T-helper 17 cell (primary cell): ENCODE results near the gene APOL3. TPM values are rescaled to one million over a fixed set of nuclear protein-coding genes. Genes with fewer than 3 reads are reported as not detected.
"Not testable (repeated sequence)": the region's sequence is repeated elsewhere in the genome, so short reads cannot be mapped to it uniquely, and the experiment has no call there.

ENCODE experiments used
- ATAC-seq: fragments of 150-1000 bp; cut with Tn5 transposase; 2 replicates; pipeline ENCODE4 v1.10.0; 2021; ENCODE audit warnings: mild to moderate bottlenecking, moderate library complexity
- DNase-seq, 3 donors: peaks; one replicate each; pipeline versions ENCODE4 v3.0.0 to v3.0.0-alpha.2; 2020 to 2021
- H3K9me3 ChIP-seq: one replicate; pipeline ENCODE4 v1.7.0; 2013; ENCODE audit warnings: low read length, mild to moderate bottlenecking; ENCODE audit not compliant: control insufficient read depth, poor library complexity, severe bottlenecking
- H3K27ac Mint-ChIP-seq: one replicate; pipeline ENCODE4 v1.8.0; 2022; ENCODE audit warnings: mild to moderate bottlenecking, moderate library complexity, mixed read lengths
- H3K27me3 Mint-ChIP-seq: one replicate; pipeline ENCODE4 v1.8.0; 2022; ENCODE audit warnings: mixed read lengths
- H3K36me3 Mint-ChIP-seq: one replicate; pipeline ENCODE4 v1.8.0; 2022; ENCODE audit warnings: low read depth, mixed read lengths
- H3K4me1 Mint-ChIP-seq: one replicate; pipeline ENCODE4 v1.8.0; 2022; ENCODE audit warnings: mild to moderate bottlenecking, mixed read lengths
- H3K4me3 Mint-ChIP-seq: one replicate; pipeline ENCODE4 v1.8.0; 2022; ENCODE audit warnings: mild to moderate bottlenecking, moderate library complexity, mixed read lengths
- total RNA-seq, 4 donors: library from RNA in 2 of 4; stranded (reverse) in 2 of 4; gene quantifications; one replicate each; pipeline ENCODE4 v1.2.3 and lab custom pipeline; 2022 to 2026

Gene APOL3
- total RNA-seq, 2 donors from 2014 or later = 229 to 265 TPM

GRCh38 chr22:36134182-36134581 lies 26.4 kb downstream of the APOL3 start:
- peaks cover 27% of the 10 kb centered on the region for H3K4me1 Mint-ChIP-seq
- peak overlapping the region; percentile 81 for H3K27ac Mint-ChIP-seq
- H3K9me3 ChIP-seq = no peaks in the 10 kb centered on the region
- H3K27me3 Mint-ChIP-seq = peaks cover 4% of the 10 kb centered on the region
- H3K36me3 Mint-ChIP-seq = no peaks in the 10 kb centered on the region
- ATAC-seq = no peak
- no peak for DNase-seq
- H3K4me3 Mint-ChIP-seq = no peak overlapping the region

- no peaks in the 10 kb centered on the region for H3K9me3 ChIP-seq
- H3K4me1 Mint-ChIP-seq = peaks cover 25% of the 10 kb centered on the region
- no peak overlapping the region for H3K4me3 Mint-ChIP-seq
- no peak for DNase-seq
- no peak for ATAC-seq
- H3K27ac Mint-ChIP-seq = no peak overlapping the region
- peaks cover 4% of the 10 kb centered on the region for H3K27me3 Mint-ChIP-seq
- H3K36me3 Mint-ChIP-seq = no peaks in the 10 kb centered on the region
Observed at GRCh38 chr22:36131907-36132306, 28.6 kb downstream of the APOL3 start.

DNA sequence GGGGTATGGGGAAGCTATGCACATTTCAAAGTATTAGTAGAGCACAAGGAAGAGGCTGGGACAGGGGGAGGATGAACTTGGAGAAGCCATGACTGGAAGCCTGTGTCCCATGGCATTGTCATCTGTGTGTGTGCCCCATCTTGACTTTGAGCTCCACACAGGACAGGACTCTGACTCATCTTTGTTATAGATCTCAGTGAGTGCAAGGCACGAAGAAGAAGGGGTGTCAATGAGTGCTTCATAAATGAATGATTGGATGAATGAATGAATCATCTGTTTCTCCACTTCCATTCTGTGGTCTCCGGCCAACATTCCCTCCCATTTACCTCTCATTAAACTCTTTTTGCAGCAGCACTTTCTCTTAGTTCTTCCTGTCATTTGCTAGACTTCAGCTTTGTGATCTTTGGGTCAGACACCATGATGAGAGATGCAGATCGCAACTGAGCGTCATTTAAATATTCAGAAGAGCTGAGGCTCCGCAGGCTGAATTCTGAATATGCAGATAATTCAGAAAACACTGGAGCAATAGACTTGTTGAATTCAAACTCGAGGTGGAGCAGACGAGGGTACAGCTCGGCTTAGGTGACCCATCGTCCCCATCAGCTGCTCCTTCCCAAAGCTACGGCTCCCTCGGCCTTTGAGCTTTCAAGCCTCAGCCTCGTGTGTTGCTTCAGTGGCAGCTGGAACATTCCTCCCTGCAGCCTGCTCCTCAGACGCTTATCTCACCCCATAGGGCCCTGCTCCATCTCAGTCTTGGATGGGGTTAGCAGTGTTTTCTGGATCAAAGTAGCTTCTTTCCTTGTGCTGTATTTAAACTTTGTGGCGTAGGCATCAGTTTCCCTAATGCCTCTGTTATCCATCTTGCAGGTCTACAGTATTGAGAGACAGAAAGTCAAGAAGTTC lies 30.8 kb downstream of the APOL3 start:
- ATAC-seq (no peak), DNase-seq (no peak)
- no peaks in the 10 kb centered on the region for H3K9me3 ChIP-seq
- H3K4me1 Mint-ChIP-seq = peaks cover 22% of the 10 kb centered on the region
- H3K4me3 Mint-ChIP-seq = no peak overlapping the region
- peaks cover 4% of the 10 kb centered on the region for H3K27me3 Mint-ChIP-seq
- peak overlapping the region; percentile 11 for H3K27ac Mint-ChIP-seq
- no peaks in the 10 kb centered on the region for H3K36me3 Mint-ChIP-seq

GRCh38 chr22:36129071-36129470 lies 31.5 kb downstream of the APOL3 start:
- Mint-ChIP-seq H3K4me1 (peaks cover 21% of the 10 kb centered on the region), H3K27ac (peak overlapping the region; percentile 11), H3K27me3 (peaks cover 4% of the 10 kb centered on the region), H3K4me3 (no peak overlapping the region), H3K36me3 (no peaks in the 10 kb centered on the region)
- DNase-seq (no peak), ATAC-seq (no peak)
- H3K9me3 ChIP-seq = no peaks in the 10 kb centered on the region

- Mint-ChIP-seq H3K27ac (no peak overlapping the region), H3K4me3 (no peak overlapping the region), H3K36me3 (no peaks in the 10 kb centered on the region), H3K27me3 (peaks cover 4% of the 10 kb centered on the region), H3K4me1 (peaks cover 17% of the 10 kb centered on the region)
- no peaks in the 10 kb centered on the region for H3K9me3 ChIP-seq
- no peak for ATAC-seq
- DNase-seq = no peak
Observed at GRCh38 chr22:36125994-36126531, 34.5 kb downstream of the APOL3 start.

DNA sequence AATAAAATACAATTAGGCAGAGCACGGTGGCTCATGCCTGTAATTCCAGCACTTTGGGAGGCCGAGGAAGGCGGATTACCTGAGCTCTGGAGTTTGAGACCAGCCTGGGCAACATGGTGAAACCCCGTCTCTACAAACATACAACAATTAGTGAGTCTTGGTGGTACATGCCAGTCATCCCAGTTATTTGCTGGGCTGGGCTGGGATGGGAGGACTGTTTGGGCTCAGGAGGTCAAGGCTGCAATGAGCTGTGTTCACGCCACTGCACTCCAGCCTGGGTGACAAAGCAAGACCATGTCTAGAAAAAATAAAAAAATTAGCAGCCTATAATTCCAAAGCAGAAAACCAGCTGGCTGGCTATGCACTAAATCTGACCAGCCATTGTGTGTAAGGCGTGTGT lies 35.1 kb downstream of the APOL3 start:
- H3K4me3 Mint-ChIP-seq = no peak overlapping the region
- no peak overlapping the region for H3K27ac Mint-ChIP-seq
- no peaks in the 10 kb centered on the region for H3K9me3 ChIP-seq
- no peaks in the 10 kb centered on the region for H3K36me3 Mint-ChIP-seq
- peaks cover 15% of the 10 kb centered on the region for H3K4me1 Mint-ChIP-seq
- no peak for DNase-seq
- ATAC-seq = no peak
- peaks cover under 1% of the 10 kb centered on the region for H3K27me3 Mint-ChIP-seq

- Mint-ChIP-seq H3K4me1 (peaks cover 14% of the 10 kb centered on the region), H3K27me3 (no peaks in the 10 kb centered on the region), H3K4me3 (peak overlapping the region; percentile 88), H3K36me3 (no peaks in the 10 kb centered on the region), H3K27ac (no peak overlapping the region)
- ATAC-seq (no peak), DNase-seq (no peak)
- no peaks in the 10 kb centered on the region for H3K9me3 ChIP-seq
Observed at GRCh38 chr22:36124666-36125065, 35.9 kb downstream of the APOL3 start.

- peak overlapping the region; percentile 88 for H3K4me3 Mint-ChIP-seq
- no peaks in the 10 kb centered on the region for H3K9me3 ChIP-seq
- H3K27ac Mint-ChIP-seq = peak overlapping the region; percentile 84
- no peaks in the 10 kb centered on the region for H3K36me3 Mint-ChIP-seq
- H3K4me1 Mint-ChIP-seq = peaks cover 12% of the 10 kb centered on the region
- peak; percentile 99 for ATAC-seq
- peak; percentile 87 to 93 (median 90) for DNase-seq
- H3K27me3 Mint-ChIP-seq = no peaks in the 10 kb centered on the region
Observed at GRCh38 chr22:36123673-36124630, 36.6 kb downstream of the APOL3 start.

DNA sequence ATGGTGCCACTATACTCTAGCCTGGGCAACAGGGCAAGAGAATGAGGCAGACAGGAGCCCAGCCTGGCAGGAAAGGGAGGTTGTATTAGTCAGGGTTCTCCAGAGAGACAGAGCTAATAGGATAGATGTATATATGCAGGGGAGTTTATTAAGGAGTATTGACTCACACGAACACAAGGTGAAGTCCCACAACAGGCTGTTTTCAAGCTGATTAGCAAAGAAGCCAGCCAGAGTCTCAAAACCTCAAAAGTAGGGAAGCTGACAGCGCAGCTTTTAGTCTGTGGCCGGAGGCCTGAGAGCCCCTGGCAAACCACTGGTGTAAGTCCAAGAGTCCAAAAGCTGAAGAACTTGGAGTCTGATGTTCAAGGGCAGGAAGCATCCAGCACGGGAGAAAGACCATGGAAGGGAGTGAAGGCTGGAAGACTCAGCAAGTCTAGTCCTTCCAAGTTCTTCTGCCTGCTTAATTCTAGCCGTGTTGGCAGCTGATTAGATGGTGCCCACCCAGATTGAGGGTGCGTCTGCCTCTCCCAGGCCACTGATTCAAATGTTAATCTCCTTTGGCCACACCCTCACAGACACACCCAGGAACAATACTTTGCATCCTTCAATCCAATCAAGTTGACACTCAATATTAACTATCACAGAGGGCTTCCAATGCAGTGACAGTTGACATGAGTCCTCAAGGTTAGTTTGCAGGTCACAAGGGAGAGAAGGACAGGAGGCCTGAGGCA lies 39.8 kb downstream of the APOL3 start:
- H3K4me1 Mint-ChIP-seq, H3K4me3 Mint-ChIP-seq, H3K27ac Mint-ChIP-seq, H3K27me3 Mint-ChIP-seq, ATAC-seq, H3K36me3 Mint-ChIP-seq, DNase-seq, H3K9me3 ChIP-seq: not testable (repeated sequence)

DNA sequence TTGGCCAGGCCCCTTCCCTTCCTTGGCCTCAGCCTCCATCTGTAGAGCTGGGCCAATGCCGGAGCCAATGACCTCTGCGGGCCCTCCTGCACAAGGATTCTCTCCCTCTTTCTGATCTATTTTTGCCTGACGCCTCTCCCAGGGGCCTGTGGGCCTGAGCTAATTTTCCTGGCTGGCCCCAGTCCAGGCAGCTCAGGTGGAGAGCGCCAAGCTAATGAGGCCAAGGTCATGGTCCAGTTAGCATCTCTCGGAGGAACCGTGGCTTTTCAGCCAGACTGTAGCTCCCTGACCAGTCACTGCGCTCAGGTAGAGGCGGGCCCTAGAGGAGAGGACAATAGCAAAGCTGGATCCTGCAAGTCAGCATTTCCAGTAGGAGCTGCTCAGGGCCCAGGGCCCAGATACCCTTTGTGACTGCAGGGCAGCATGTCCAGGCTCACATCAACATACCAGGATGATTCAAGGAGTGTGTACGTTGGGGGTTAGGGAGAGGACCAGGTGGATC lies 43.5 kb downstream of the APOL3 start:
- DNase-seq (no peak), ATAC-seq (no peak)
- Mint-ChIP-seq H3K36me3 (no peaks in the 10 kb centered on the region), H3K4me3 (no peak overlapping the region), H3K27me3 (no peaks in the 10 kb centered on the region), H3K27ac (no peak overlapping the region), H3K4me1 (no peaks in the 10 kb centered on the region)
- no peaks in the 10 kb centered on the region for H3K9me3 ChIP-seq

DNA sequence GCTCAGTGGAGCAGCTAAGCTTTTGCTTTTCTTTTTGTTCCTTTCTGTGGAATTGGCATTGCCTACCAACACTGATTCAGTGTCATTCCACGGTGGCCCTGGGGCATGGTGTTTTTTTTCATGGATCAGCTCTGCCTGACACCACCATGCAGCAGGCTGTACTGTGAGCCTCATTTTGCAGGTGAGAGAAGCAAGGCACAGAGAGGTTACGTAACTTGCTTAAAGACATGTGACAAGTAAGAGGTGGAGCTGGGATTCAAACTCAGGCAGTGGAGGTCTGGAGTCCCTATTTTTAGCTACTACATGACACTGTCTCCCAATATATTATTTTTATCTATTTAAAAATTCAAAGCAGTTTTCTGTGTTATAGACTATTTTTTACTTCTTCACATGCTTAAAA lies 44.4 kb downstream of the APOL3 start:
- no peak overlapping the region for H3K27ac Mint-ChIP-seq
- no peak overlapping the region for H3K4me3 Mint-ChIP-seq
- H3K36me3 Mint-ChIP-seq = no peaks in the 10 kb centered on the region
- ATAC-seq = no peak
- DNase-seq = no peak
- no peaks in the 10 kb centered on the region for H3K9me3 ChIP-seq
- no peaks in the 10 kb centered on the region for H3K4me1 Mint-ChIP-seq
- H3K27me3 Mint-ChIP-seq = peaks cover 4% of the 10 kb centered on the region

- Mint-ChIP-seq H3K4me3 (no peak overlapping the region), H3K27me3 (peaks cover 10% of the 10 kb centered on the region), H3K27ac (no peak overlapping the region), H3K36me3 (no peaks in the 10 kb centered on the region), H3K4me1 (no peaks in the 10 kb centered on the region)
- ATAC-seq (no peak), DNase-seq (no peak)
- H3K9me3 ChIP-seq = no peaks in the 10 kb centered on the region
Observed at GRCh38 chr22:36113121-36113520, 47.4 kb downstream of the APOL3 start.
